ENCODE data around the gene SLC25A24.

GRCh38 chr1:108142773-108143394 lies 57.3 kb downstream of the SLC25A24 start:
- no peak for TF ChIP-seq CTCF (IDR thresholded peaks at IDR 0.05)
- no peak for TF ChIP-seq POLR2A (IDR thresholded peaks at IDR 0.05)
